GM19463 (cell line): Measurements from ENCODE around the gene GFI1.
"Not testable (repeated sequence)": the region's sequence is repeated elsewhere in the genome, so short reads cannot be mapped to it uniquely, and the experiment has no call there.

Source experiments
- ATAC-seq: cut with Tn5 transposase; IDR thresholded peaks from one replicate; pipeline ENCODE4 v1.9.1; 2021; ENCODE audit warnings: mild to moderate bottlenecking, moderate library complexity; ENCODE audit not compliant: unreplicated experiment

GFI1 gene

GRCh38 chr1:92466683-92467352, 19.9 kb downstream of the GFI1 start:
- ATAC-seq = no peak

GRCh38 chr1:92465256-92465647, 21.5 kb downstream of the GFI1 start:
- ATAC-seq = no peak

DNA sequence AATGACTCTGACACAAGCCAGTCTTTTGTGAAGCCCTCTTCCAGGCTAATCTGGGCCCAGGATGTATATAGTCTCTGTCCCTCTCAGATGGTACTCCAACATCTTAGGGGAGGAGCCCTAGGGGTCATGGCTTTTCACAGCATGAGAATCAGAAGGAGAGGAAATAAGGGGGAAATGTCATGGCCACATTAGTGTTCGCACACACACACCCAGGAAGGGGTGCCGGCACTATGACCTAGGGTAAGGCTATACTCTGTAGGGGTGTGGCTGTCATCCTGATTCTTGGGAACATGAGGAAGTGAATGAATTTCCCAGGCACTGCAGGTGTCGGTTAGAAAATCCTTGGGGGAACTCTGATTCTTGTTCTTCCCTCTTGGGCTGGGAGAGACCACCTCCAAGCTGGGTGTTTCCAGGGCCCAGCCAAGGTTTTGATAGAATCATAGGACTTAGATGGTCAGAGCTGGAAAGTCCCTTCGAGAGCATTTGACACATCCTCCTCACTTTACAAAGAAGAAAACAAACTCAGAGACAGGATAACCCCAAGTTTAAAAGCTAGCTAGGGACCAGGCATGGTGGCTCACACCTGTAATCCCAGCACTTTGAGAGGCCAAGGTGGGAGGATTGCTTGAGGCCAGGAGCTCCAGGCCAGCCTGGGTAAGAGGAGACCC, 22.0 kb downstream of the GFI1 start:
- no peak for ATAC-seq

GRCh38 chr1:92461364-92462097, 25.2 kb downstream of the GFI1 start:
- peak; percentile 67 for ATAC-seq

DNA sequence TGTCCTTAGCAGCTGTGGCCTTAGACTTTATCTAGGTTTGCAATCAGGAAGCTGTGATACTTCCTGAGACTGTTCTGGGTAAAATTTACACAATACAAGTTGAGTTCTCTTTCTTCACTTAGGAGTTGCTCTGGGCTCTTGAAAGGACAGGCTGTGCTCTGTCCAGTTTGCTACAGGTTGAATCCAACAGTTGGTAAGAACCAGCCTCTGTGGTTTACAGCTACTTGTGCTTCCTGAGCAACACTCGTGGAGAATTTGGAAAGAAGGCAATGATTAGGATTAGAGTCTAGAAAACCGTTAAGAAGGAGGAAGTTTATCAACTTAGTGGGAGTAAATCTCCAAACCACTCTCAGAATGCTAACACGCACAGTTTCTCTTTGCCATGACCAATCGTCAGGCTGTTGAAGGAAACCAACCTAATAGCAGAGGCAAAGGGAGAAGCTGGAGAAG, 26.8 kb downstream of the GFI1 start:
- no peak for ATAC-seq

DNA sequence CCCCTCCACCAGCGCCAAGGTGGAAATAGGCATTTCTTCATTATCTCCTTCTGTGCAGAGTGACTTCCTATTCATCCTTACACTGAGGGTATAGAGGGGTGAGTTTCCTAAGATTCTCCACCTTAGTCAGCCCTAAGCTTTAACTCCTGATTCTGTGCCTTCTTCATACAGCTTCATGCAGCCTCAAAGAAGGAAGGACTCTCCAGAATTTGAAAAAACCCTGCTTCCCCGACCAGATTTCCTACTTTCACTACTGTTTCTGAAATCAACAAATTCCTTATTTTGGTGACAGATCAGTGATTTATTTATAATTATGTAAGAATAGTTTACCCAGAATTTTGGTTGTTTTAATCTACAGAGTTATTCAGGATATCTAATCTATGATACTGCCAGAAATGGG, 28.6 kb downstream of the GFI1 start:
- no peak for ATAC-seq

- ATAC-seq = no peak
Observed at GRCh38 chr1:92447976-92448375, 38.7 kb downstream of the GFI1 start.

- ATAC-seq = no peak
Observed at GRCh38 chr1:92447033-92447681, 39.6 kb downstream of the GFI1 start.

DNA sequence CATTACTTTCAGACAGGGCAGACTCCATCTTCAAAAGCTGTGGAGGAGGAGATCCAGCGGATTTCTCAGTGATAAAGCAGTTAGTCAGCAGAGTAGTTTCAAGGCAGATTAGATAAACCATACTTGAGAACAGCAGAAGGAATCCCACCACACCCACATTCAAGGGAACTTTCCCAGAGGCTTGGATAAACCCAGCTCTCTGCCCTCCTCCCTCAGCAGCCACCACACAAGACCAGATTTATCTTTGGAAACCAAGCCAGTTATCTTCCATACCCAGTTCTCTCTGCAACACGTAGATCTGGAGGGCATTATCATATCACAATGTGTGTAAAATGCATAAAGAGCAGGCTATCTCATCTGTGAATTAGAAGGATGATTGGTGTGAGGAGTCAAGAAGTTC, 40.2 kb downstream of the GFI1 start:
- ATAC-seq = no peak

DNA sequence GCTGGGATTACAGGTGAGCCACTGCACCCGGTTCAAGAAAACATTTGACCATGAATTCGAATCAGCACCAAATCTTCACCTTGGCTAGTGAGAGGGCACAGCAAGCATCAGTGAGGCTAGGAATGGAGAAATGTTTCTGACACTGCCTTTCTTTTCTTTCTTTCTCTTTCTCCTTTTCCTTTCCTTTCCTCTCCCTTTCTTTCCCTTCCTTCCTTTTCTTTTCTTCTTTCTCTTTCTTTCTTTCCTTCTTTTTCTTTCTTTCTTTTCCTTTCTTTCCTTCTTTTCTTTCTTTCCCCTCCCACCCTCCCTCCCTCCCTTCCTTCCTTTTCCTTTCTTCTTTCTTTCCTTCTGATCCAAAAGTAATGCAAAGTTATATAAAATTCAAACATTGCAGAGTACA, 40.9 kb downstream of the GFI1 start:
- ATAC-seq = no peak

DNA sequence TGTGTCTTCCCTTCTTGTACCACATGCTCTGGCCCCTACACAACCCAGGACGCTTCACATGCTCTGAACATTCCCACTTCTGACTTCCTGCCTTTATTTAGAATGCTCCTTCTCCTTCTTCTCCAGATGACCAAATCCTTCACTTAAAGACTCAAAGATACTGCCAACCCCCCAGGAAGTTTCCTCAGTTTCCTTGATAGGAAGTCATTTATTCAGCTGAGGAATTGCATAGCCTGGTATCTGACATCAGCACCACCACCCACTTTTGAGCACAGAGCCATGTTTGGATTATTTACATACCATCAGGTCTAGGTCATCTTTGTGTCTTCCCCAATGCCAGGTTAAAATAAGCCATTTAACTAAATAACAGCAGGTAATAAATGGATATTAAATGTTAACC, 42.4 kb downstream of the GFI1 start:
- ATAC-seq = no peak

GRCh38 chr1:92443893-92444292, 42.8 kb downstream of the GFI1 start:
- no peak for ATAC-seq

- no peak for ATAC-seq
Observed at GRCh38 chr1:92442351-92442750, 44.4 kb downstream of the GFI1 start.

DNA sequence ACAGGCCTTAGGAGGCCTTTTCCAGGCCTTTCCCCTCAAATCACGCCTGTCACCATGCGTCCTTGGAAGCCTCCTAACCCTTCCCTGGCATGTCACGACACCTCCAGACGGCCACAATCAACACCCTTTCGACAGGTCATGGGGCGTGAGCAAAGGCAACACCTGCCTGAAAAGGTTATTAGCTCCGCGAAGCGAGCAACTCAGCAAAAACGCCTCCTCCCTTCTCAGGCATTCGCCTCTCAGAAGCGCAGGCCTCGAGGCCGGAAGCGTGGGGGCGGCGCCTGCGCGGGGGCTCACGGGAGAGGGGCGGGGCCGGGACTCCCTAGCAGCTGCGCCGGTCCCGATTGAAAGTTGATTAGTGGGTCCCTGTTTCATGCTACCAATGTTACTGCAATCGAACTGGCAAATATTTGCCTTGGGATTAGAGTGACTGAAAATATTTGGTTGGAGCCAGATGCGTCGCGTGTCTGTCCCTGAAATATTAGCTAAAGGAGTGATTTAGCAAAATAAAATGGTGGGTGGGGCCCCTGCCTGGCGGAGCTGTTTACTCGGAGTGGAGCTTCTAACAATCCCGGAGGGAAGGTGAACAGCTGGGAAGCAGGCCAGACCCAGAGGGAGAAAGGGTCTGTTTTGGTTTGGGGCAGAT, 44.9 kb downstream of the GFI1 start:
- no peak for ATAC-seq

DNA sequence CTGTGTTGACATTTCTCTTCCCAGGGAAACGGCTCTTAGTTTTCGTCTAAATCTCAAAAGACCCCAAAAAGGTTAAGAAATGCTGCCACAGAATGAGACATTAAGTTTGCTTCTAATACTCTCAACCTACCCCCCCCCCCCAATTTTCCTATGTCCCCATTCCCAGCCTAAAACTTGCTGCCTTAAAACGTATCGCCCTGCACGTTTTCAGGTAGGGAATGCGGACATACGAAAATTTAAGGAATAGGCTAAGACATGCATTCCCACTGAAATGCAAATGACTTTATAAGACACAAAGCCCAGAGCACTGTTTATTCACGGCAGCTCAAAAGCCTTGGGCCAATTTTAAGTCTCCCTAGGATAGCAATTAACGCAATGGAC, 45.4 kb downstream of the GFI1 start:
- no peak for ATAC-seq

DNA sequence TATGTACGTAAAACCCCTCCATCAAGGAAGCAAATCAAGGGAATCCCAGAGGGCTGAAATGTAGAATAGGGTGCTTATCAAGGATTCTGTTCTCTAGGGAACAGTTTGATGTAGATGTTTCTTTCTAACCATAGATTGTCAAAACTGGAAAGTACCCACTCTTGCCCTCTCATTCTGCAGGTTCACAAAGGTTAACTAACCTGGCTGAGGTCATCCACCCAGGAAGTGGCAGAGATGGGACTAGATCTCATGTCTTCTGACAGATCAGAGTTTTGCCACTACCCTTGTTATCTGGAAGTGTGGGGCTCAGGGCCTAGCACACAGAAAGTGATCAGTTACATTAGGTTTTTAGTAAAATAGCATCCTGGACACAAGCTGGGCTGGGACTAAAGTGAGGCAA, 47.4 kb downstream of the GFI1 start:
- ATAC-seq = peak; percentile 65

DNA sequence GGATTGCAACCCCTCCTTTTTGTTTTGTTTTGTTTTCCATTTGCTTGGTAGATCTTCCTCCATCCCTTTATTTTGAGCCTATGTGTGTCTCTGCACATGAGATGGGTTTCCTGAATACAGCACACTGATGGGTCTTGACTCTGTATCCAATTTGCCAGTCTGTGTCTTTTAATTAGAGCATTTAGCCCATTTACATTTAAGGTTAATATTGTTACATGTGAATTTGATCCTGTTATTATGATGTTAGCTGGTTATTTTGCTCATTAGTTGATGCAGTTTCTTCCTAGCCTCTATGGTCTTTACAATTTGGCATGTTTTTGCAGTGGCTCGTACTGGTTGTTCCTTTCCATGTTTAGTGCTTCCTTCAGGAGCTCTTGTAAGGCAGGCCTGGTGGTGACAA, 52.2 kb downstream of the GFI1 start:
- ATAC-seq = not testable (repeated sequence)

DNA sequence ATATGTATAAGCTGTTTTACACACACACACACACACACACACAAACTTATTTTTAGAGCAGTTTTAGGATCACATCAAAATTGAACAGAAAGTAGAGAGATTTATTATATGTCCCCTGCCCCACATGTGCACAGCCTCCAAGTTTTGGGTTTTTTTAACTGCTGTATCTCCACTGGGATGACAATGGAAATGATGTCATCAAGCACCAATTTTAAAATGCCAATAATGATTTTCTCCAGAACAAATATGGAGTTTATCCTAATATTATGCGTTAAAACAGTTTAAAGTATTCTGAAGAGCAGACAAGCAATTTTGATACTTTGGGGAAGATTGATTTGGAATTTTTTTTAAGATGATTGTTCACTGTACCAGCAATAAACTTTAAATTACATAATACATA, 56.7 kb downstream of the GFI1 start:
- no peak for ATAC-seq

DNA sequence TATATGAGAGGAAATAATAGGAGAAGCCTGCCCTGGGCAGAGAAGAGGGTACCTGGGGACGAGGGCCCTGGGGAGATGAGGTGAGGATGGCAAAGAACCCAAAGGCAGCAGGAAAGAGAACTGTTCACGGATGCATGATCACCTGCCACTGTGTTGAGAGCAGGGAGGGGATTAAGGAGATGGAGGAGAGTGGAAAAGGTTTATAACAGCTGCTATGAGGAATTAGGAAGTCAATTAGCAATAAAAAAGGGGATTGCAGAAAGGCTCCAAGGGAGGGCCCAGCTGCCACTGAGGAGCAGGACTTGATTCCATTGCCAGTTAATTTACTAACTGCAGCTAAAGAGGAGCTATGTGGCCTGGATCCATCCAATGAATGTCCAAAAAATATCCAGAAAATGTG, 61.1 kb downstream of the GFI1 start:
- no peak for ATAC-seq
